ENCODE measurements around the gene OSBPL1A.

Gene OSBPL1A

DNA sequence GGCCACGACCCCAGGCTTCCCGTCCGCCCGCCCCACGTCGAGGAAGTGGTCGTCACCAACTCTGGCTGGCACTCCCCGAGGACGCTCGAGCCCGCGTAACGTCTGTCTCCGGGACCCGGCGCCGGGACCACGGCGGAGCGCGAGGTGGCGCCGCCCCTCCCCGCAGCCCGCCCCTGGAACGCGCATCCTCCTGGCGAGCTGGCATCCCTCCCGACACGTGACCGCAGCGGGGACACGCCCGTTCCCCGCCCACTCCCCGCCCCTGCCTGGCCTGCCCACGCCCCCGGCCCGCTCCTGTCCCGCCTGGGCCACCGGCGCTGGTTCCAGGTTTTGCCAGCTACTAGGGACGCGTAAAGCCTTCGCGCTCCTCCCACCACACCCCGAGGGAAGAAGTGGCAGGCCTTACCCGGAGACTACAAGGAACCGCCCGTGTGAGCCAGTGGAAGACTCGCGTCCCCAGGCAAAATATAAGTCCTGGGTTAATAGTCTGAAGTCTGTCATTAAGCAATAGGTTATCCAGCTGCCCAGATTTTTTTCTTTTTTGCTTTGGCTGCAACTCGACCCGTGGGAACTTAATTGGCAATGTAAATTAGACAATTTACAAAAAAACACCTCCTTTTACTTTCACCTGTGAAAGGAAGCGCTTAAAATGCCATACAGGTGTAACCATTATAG lies at the start of gene OSBPL1A:
Gene OSBPL1A (minus strand): TSS at position 131 of the 675 bp plus-strand sequence. CDS start 20,291 bp downstream, outside the sequence.
- DNase-seq: peak; percentile 68

- DNase-seq: no peak
Observed at GRCh38 chr18:24446953-24447538, 49.4 kb upstream of the OSBPL1A start.

DNA sequence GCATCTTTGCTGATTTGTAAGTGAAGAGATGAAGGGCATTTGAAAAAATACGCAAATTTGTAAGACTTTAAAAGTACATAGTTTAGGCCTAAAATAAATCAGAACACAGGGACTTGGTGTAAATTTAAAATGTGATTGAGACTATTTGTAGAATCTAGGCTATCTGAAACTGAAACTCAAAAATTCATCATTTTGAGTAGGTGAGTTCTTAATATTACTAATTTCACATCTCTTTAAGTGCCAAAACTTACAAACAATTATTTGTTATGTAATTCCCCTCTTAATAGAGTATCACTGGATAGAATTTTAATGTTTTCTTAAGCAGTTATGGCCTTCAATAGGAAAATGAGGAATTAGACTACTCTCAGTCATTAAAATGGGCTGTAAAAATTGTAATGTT lies 48.8 kb upstream of the OSBPL1A start:
- no peak for DNase-seq

- DNase-seq: no peak
Observed at GRCh38 chr18:24443870-24444269, 46.2 kb upstream of the OSBPL1A start.

GRCh38 chr18:24436939-24437338 lies 39.3 kb upstream of the OSBPL1A start:
- DNase-seq: no peak

GRCh38 chr18:24432618-24433017 lies 35.0 kb upstream of the OSBPL1A start:
- DNase-seq: no peak

- DNase-seq: no peak
Observed at GRCh38 chr18:24429188-24429587, 31.6 kb upstream of the OSBPL1A start.

DNA sequence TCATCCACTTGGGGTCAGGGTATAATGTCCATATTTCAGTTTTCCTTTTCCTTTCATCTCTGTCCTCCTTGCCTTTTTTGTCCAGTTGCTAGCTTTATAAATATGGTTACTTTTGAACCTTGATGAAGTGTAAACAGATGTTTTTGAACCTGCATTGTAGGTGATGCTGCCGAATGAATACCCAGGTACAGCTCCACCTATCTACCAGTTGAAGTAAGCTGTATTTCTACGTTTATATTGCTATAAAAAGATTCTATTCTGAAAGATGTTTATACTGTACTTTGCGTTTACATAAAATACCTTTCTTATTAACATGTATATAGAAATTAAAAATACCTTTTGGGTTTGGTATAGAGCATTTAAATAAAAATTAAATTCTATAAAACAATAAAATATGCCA lies 31.1 kb upstream of the OSBPL1A start:
- DNase-seq: no peak

- no peak for DNase-seq
Observed at GRCh38 chr18:24427484-24427883, 29.9 kb upstream of the OSBPL1A start.

DNA sequence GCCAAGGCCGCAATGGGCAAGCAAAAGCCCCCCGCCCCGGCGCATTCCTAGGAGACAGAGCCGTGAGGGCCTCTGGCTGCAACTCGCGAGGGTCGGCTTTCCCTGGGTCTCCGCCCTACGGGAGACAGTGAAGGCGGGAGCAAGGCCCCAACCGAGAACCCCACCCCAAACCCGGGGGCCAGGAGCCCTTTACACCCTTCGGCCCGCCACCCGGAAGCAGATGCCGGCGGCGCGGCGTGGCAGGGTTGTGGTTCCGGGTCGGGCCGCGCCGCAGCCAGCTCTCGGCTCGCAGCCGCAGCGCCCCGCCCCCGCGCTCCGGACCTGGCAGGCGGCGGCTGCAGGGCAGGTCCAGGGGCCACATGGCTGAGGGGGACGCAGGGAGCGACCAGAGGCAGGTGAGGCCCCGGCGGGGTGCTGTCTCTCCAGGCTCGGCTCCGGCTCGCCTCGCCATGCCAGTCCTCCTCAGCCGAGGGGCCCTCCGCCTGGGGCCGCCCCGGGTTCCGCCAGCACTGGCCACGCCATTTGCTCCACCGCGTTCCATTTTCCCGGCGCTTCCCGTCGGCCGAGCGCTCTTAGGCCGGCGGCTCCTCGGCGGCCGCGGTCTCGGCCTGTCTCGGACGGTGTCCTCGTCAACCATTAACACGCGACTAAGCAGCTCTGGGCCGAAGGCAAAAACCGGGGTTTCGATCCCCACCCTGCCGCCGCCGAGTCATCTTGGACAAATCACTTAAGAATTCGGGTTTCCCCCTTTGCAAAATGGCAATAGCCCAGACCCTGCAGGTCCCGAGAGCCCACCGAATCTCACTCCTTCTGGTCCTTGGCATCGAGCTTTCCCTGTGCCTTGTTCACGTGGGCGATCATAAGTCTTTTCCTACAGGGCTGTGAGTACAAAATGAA lies 29.0 kb upstream of the OSBPL1A start, which contains the start of gene IMPACT:
Gene IMPACT (plus strand): TSS at position 273 of the 897 bp plus-strand sequence. CDS start 87 bp downstream, at position 360.
- peak; percentile 74 for DNase-seq

GRCh38 chr18:24426073-24426397 lies 28.4 kb upstream of the OSBPL1A start:
- no peak for DNase-seq

DNA sequence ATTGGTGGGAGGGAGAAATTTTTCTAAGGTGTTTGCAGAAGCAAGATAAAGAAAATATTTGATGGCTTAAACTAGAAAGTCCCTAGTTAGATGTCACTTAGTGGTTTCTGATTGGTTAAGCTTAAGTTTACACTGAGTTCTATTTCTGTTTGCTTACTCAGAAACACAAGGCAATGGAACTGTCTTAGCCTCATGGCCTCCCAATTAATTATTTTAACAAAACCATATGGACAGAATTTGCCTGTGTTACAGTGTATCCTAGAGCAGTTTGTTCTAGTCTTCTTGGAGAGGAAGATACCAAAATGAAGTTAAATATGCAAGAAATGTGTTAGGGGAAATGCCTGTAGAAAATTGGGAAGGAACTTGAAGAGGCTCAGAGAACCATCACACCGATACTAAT lies 24.2 kb upstream of the OSBPL1A start:
- no peak for DNase-seq

DNA sequence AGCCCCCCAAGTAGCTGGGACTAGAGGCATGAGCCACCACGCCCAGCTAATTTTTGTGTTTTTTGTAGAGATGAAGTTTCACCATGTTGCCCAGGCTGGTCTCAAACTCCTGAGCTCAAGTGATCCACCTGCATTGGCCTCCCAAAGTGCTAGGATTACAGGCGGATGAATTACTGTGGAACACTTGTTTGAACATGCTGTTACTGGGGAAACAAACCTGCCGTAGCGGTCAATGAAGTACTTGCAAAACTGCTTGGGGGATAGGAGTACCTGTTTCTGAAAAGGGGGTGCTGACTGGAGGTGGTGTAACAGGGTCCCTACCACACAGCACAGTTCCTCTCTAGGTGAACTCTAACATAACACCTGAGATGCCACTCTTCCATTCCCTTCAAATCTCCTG lies 22.9 kb upstream of the OSBPL1A start:
- DNase-seq: no peak

DNA sequence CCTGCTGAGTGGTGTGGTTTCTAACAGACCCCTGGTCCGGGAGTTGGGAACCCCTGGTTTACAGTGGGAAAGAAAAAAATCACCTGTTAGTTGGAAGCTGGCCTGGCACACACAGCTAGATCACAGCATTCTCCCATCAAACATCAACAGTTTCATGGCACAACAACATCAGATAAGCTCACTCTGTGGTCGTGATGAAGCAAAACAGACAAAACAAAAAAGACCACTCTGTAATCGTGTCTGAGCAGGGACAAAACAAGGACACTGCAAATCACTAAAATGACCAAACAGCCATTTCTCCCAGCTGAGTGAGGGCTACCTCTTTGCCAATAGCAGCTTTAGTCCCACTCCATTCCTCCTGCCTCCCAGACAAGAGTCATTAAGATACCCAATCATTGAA lies 19.9 kb upstream of the OSBPL1A start:
- no peak for DNase-seq

- no peak for DNase-seq
Observed at GRCh38 chr18:24414349-24415003, 16.9 kb upstream of the OSBPL1A start.

DNA sequence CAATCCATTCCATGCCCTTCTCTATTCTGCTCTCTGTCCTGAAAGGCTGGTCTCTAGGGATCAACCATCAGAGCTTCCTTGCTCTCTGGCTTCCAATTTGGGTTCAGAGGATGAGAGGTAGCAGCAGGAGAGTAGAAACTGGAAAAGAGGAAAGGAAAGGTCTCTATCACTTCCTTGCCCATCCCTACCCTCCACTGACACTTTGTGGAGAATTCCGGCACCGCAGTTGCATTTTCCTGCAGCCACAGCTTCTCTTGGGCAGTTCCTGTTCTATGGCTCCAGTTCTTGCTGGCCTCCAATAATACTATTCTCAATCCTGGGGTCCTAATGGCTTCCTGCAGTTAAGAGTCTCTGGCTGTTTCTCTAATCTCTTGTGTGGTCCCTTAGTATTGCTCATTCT lies 15.5 kb upstream of the OSBPL1A start:
- DNase-seq: no peak

GRCh38 chr18:24408496-24408895 lies 10.9 kb upstream of the OSBPL1A start:
- no peak for DNase-seq

GRCh38 chr18:24404591-24404990 lies 7.0 kb upstream of the OSBPL1A start:
- no peak for DNase-seq

GRCh38 chr18:24403076-24403475 lies 5.5 kb upstream of the OSBPL1A start:
- DNase-seq: no peak

- no peak for DNase-seq
Observed at GRCh38 chr18:24402209-24402785, 4.7 kb upstream of the OSBPL1A start.

DNA sequence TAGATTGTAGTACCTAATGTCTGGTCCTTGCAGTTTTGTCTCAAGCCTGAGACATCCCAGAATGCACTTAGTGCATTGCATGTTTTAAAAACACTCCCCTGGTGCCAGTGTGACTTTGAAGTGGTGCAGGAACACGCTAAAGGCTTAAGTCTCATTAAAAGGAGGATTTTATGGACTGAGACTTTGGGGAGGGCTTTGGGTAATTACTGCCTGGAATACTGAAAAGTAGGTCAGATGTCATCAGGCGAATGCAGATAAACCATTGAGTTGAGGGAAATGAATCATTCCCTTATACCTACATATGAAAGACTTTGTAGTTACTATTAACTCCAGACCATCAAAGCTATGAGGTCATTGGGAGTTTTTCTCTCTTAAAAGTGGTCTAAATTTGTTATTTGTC lies 3.0 kb upstream of the OSBPL1A start:
- no peak for DNase-seq

DNA sequence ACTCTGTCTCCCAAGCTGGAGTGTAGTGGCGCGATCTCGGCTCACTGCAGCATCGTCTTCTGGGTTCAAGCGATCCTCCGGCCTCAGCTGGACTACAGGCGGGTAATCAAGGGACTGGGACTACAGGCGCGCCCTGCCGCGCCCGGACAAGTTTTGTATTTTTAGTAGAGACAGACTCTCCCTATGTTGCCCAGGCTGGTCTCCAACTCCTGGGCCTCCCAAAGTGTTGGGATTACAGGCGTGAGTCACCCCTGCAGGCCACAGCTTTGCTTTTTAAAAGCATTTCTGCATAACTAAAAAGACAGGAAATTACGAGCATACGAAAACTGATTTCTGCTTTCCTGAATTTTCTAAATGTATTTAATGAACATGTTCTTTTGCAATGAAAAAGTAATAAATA lies 916 bp upstream of the OSBPL1A start:
- DNase-seq: no peak

DNA sequence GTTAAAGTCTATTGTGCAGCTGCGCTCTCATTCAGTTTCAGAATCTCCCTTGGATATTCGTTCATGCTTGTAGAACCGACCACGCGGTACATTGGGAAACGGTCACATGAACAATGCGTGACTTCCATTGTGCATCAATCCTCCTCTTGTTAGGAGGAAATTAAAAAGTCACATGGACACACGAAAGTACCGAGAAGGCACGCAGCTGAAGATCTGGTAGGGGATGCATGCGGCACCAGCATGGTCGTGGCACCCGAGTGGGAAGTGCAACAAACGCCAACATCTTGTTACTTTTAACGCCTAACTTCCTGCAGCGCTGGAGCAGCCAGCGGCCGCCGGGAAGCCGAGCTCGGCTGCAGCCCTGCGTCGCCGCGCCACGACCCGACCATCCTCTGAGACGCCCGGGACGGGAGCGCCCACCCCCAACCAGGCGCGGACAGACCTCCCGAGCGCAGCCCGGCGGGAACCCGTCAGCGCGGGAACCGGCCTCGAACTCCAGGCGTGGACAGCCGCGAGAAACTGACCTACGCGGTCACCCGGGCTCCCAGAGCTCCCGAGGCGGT lies 412 bp downstream of the OSBPL1A start:
- no peak for DNase-seq

All from activated CD4-positive, alpha-beta T cell treated with anti-CD3 and anti-CD28 coated beads for 1 hour (primary cell).